Mesenteric fat pad (tissue), 1 donor: ENCODE results near the gene GSTM1. TPM values are rescaled to one million over a fixed set of nuclear protein-coding genes. Genes with fewer than 3 reads are reported as not detected.

Source experiments
- DNase-seq: peaks from one replicate; pipeline ENCODE4 v3.0.0-alpha.2; 2020; ENCODE audit warnings: low spot score
- total RNA-seq: library from RNA; stranded (reverse); fragmentation: NEBNext Ultra II Directional; extraction: Animal tissue kit (Norgen Biotek cat#: 25700); gene quantifications from one replicate; pipeline ENCODE4 v1.2.1, GENCODE V29; 2021
- donor health status: DM: yes; HTN: yes; CAD: no.

GSTM1 gene
- total RNA-seq, 1 donor from 2014 or later: not detected

DNA sequence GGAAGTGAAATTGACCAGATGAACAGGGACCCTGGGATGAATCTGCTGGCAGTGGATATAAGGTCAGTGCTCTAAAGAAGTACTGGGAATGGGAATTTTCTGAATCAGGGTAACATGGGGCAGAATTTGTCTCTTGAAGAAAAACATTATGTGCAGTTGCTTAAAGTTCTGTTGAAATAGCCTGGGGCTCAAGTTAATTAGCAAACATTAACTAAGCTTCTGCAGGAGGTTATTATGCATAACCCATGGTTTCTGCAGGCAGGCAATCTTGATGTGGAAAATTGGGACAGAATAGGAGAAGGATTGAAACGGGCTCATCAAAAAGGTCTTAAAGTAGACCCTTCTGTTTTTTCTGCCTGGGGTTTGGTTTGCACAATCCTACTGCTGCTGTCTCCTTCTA lies 38.4 kb downstream of the GSTM1 start:
- DNase-seq: no peak

DNA sequence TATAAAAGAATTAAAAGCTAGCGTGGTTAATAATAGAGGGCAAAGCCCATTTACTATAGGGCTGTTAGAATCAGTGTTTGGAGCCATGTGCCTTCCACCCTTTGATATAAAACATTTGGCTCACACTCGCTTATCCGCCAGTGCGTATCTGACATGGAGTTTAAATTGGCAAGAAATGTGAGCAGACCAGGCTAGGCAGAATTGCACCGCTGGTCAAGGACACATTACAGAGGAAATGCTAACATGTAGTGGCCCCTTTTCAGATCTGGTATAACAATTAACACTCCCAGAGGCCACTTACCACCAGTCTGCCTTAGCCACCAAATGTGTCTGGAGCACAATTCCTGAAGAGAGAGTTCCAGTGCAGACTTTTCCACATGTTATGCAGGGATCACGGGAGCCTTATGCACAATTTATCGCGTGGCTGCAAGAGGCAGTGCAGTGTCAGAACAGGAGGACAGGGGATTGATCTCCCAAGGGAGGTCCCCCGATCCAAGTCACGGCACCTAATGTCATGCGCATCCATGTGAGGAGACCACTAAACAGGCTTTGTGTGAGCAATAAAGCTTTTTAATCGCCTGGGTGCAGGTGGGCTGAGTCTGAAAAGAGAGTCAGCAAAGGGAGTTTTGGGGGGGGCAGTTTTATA lies 39.2 kb downstream of the GSTM1 start:
- no peak for DNase-seq

DNA sequence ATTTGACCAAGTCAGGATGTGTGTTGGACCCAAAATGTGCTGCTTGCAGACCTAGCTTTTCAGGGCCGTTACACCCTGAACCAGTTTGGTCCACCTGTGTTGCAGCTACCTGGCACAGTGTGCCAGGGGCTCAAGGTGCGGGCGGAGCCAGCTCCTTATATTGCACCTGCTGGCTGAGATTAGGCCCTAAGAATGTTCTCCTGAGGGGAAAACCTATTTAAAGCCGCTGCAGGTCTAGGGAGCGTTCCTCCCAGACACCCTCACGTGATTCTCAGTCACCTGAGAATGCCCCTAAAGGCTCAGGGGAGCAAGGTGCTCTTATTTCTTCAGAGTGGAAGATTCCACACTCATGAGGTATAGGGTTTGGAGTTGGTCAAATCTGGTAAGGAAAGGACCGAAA lies 41.3 kb downstream of the GSTM1 start:
- DNase-seq: no peak

DNA sequence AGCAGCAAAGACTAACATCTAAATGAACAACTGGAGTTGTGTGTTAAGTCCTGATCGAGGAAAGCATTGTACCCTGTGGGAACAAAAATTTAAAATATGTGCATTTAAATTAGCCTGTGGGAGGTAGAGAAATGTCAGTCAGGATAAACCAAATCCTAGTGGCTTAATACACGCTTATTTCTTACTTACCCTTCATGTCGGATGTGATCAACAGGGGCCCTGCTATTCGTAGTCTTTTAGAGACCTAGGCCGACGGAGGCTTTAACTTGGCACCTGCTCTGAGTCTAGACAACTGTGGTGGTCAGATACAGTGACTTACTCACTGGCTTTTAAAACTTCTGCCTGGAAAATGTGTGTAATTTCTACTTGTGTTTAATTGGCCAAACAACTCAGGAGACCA lies 43.0 kb downstream of the GSTM1 start:
- no peak for DNase-seq

DNA sequence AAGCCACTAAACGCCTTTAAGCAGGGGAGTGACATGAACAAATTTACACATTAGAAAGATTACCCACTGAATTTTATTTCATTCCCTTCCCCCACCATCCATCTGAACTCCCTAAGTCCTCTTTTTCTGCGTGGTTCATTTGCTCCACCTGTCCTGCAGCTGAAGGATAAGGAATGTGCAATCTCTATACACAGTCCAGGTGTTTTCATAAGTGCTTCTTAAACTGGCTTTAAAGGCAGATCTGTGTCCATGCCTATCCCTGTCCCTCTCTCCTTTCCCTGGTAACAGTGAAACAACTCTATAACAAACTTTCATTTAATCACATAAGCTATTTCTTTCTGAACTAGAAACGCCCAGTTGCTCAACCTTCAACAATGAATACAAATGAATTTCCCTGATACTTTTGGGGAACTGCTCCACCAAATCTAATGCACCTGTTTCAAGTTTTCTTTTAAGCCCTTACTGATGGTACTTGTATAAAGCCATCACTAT lies 44.8 kb downstream of the GSTM1 start:
- no peak for DNase-seq

DNA sequence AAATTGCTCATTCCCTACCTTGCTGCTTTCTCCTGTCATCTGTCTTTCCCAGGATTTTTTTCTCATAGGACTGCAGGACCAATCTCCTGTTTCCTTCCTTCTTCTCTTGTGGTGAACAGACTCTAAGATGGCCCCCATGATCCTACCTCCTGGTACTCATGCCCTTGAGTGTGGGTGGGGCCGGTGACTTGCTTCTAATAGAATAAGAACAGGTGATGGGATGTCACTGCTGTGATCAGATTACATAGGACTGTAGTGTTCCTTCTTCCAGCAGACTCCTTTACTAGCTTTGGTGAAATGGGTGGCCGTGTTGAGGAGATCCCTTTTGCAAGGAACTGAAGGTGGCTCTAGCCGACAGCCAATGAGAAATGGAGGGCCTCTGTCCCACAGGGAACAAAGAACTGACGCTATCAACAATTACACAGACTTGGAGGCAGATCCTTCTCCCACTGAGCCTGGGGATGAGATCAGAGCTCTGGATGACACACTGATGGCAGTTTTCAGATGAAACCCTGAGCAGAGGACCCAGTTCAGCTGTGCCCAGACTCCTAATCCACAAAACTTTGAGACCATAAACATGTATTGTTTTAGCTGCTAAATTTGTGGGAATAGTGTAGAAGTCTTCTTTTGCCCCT lies 45.7 kb downstream of the GSTM1 start:
- no peak for DNase-seq

DNA sequence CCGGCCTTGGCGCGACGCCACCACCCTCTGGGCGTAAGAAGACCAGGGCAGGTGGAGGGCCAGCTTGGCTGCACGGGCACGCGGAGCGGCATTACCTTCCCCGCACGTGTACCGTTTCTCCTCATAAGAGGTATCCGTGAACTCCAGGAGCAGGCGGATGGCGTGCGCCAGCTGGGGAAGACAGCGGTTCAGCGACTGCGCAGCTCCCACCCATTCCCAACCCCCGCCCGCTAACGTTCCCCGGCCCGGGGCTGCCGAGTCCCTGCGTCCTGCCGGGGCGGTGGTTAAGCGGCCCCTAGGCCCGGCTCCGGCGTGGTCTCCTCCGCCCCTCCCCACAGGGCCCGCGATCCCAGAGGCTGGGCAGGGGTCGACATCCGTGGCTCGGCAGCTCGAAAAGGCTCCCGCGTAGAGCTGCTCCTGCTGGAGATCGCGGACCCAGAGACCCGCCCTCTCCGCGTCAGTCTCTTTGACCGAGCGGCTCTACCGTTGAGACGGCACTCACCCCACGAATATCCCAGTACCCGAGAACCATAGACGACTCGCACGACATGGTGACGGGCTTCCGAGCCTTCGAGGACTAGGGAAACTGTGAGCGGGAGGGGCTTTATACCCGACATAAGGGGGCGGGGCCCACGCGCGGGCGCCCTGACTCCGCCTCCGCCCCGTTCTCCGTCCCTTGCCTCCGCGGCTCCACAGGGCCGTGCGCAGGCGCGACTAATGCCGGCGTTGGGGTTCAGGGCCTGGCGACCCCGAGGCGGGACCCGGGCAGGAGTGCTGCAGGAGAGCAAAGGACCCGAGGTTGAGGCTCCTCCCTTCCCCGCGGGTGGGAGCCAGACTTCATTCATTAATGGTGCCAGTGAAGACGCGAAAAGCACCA lies 52.4 kb downstream of the GSTM1 start:
- no peak for DNase-seq

DNA sequence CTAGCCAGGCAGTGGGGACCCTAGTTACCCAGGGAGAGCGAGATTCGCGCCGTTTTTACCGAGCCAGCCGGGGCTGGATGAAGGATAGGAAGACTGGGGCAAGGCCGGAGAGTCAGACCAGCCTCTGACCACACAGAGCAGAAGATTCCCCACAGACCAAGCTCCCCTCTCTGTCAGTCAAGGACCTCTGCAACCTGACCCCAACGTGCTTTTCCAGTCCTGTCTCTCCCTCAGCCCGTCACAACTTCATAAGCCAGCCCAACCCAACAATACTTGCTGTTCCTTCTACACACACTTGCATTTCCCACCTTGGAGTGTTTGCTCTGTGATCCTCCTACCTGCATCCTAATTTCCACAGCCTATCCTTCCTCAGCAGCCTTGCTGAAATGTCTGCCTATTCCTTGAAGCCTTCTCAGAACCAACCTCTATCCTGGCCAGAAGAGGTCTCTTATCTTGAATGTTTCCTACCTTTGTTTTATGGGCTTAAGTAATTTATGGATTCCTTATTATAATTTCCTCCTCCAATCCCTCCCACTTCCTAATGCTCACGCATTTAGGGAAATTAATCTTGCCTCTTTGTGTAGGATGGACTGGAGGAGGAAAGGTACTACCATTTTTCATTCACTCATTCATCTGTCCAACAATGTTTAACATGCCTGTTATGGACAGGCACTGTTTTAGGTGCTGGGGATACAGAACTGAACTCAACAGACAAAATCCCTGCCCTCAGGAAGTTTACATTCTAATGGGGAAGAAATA lies 53.2 kb downstream of the GSTM1 start, which contains the start of gene GSTM3:
GSTM3 (minus strand) TSS at position 424 of the 759 bp plus-strand sequence. CDS start 751 bp downstream, outside the sequence.
- no peak for DNase-seq

Other genes starting within 250 kb of the GSTM1 start
- gene SYPL2, start 221.3 kb upstream of the GSTM1 start, total RNA-seq: 7.3 TPM
- 3.0 TPM for gene ATXN7L2, start 203.9 kb upstream of the GSTM1 start, total RNA-seq
- 8.9 TPM for gene CYB561D1, start 193.7 kb upstream of the GSTM1 start, total RNA-seq
- gene AMIGO1, start 178.1 kb upstream of the GSTM1 start, total RNA-seq: 7.4 TPM
- gene GPR61, start 147.9 kb upstream of the GSTM1 start, total RNA-seq: not detected
- gene GNAI3, start 139.2 kb upstream of the GSTM1 start, total RNA-seq: 8.7 TPM
- gene GNAT2, start 68.2 kb upstream of the GSTM1 start, total RNA-seq: not detected
- gene AMPD2, start 68.0 kb upstream of the GSTM1 start, total RNA-seq: 63.1 TPM
- gene GSTM4, start 31.7 kb upstream of the GSTM1 start, total RNA-seq: 22.6 TPM
- gene GSTM2, start 19.8 kb upstream of the GSTM1 start, total RNA-seq: 51.2 TPM
- 13.1 TPM for gene GSTM5, start 24.4 kb downstream of the GSTM1 start, total RNA-seq
- 16.0 TPM for gene GSTM3, start 53.2 kb downstream of the GSTM1 start, total RNA-seq
- 0.58 TPM for gene EPS8L3, start 76.1 kb downstream of the GSTM1 start, total RNA-seq
- 228 TPM for gene CSF1, start 223.0 kb downstream of the GSTM1 start, total RNA-seq